IPS-20b (cell line): ENCODE results near the gene ADGRL4.

Experiments
- H3K27ac ChIP-seq: one replicate; pipeline ENCODE4 v1.5.1; 2013; ENCODE audit warnings: low read length
- H3K27me3 ChIP-seq: 2 replicates; pipeline ENCODE4 v1.6.1; 2013; ENCODE audit warnings: mild to moderate bottlenecking, low read length, inconsistent platforms; ENCODE audit not compliant: insufficient read depth
- H3K36me3 ChIP-seq: 2 replicates; pipeline ENCODE4 v1.6.1; 2013; ENCODE audit warnings: low read depth, mild to moderate bottlenecking, inconsistent platforms, low read length, moderate library complexity; ENCODE audit not compliant: insufficient read depth
- H3K4me1 ChIP-seq: 2 replicates; pipeline ENCODE4 v1.6.1; 2013; ENCODE audit warnings: mild to moderate bottlenecking, control low read depth, inconsistent platforms, low read length, moderate library complexity; ENCODE audit not compliant: insufficient read depth
- H3K4me3 ChIP-seq: 2 replicates; pipeline ENCODE4 v1.5.1; 2013; ENCODE audit warnings: mild to moderate bottlenecking, low read length, inconsistent platforms
- H3K9ac ChIP-seq: 2 replicates; pipeline ENCODE4 v1.6.1; 2013; ENCODE audit warnings: low read depth, mild to moderate bottlenecking, inconsistent platforms, low read length, moderate library complexity
- H3K9me3 ChIP-seq: 2 replicates; pipeline ENCODE4 v1.6.1; 2013; ENCODE audit warnings: mild to moderate bottlenecking, low read depth, low read length, inconsistent platforms; ENCODE audit not compliant: insufficient read depth

Gene ADGRL4

DNA sequence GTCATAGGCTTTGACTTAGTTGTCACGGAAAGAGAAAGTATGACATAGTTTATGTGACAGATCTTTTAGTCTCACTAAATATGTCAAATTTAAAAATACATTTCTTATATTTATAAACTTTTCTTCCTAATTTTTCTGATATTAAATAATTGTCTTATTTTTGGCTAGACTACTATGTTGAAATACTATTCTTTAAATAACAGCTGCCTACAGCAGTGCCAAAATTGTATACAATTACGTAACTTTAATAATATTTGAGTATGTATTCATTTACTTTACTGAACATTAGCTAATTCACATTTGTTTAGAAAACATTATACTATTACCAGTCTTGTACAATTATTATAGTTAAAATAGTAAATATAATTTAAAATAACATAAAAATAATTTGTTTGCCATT is 137.4 kb downstream of the ADGRL4 start:
- Histone ChIP-seq H3K27ac (no peak overlapping the region), H3K27me3 (no peaks in the 10 kb centered on the region), H3K4me1 (no peaks in the 10 kb centered on the region), H3K9me3 (peaks cover 13% of the 10 kb centered on the region), H3K4me3 (no peak overlapping the region), H3K9ac (no peak overlapping the region), H3K36me3 (no peaks in the 10 kb centered on the region)

- no peaks in the 10 kb centered on the region; the same call in 1 of the 2 replicates for H3K9me3 ChIP-seq
- no peaks in the 10 kb centered on the region for H3K27me3 ChIP-seq
- H3K4me3 ChIP-seq: no peak overlapping the region
- no peak overlapping the region for H3K27ac ChIP-seq
- no peaks in the 10 kb centered on the region for H3K4me1 ChIP-seq
- H3K9ac ChIP-seq: no peak overlapping the region
- no peaks in the 10 kb centered on the region for H3K36me3 ChIP-seq
These were observed 142.4 kb downstream of the ADGRL4 start for GRCh38 chr1:78864175-78864574.

GRCh38 chr1:78856096-78856495 is 150.4 kb downstream of the ADGRL4 start:
- Histone ChIP-seq H3K9me3 (no peaks in the 10 kb centered on the region), H3K9ac (no peak overlapping the region), H3K4me1 (no peaks in the 10 kb centered on the region), H3K27ac (no peak overlapping the region), H3K27me3 (no peaks in the 10 kb centered on the region), H3K36me3 (no peaks in the 10 kb centered on the region), H3K4me3 (no peak overlapping the region)

GRCh38 chr1:78855258-78855657 is 151.3 kb downstream of the ADGRL4 start:
- H3K27ac ChIP-seq: no peak overlapping the region
- no peaks in the 10 kb centered on the region for H3K9me3 ChIP-seq
- H3K36me3 ChIP-seq: no peaks in the 10 kb centered on the region
- no peaks in the 10 kb centered on the region for H3K4me1 ChIP-seq
- no peak overlapping the region for H3K4me3 ChIP-seq
- no peak overlapping the region for H3K9ac ChIP-seq
- no peaks in the 10 kb centered on the region for H3K27me3 ChIP-seq

DNA sequence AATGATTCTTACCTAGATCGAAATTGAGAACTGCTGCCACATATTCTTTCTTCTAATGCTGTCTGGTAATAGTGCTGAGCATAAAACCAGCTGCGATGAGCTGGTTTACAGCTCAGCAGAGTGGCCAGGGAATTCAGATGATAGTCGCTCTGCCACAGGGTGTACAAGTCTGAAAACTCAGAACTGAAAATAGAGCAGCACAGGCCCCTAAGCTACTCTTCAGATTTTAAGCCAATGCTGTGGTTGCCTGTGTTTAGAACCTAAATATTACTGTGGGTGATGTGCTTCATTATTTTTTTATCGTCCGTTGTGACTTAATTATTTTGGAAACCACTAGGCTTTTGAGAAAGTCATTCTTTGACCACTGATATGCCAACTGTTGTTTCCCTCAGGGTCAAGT is 152.0 kb downstream of the ADGRL4 start:
- Histone ChIP-seq H3K9ac (no peak overlapping the region), H3K9me3 (no peaks in the 10 kb centered on the region), H3K36me3 (no peaks in the 10 kb centered on the region), H3K27ac (no peak overlapping the region), H3K4me1 (no peaks in the 10 kb centered on the region), H3K4me3 (no peak overlapping the region), H3K27me3 (no peaks in the 10 kb centered on the region)

- Histone ChIP-seq H3K9ac (no peak overlapping the region), H3K36me3 (no peaks in the 10 kb centered on the region), H3K27me3 (no peaks in the 10 kb centered on the region), H3K4me1 (peaks cover 3% of the 10 kb centered on the region; the same call in 1 of the 2 replicates), H3K27ac (no peak overlapping the region), H3K4me3 (no peak overlapping the region), H3K9me3 (no peaks in the 10 kb centered on the region)
These were observed 163.0 kb downstream of the ADGRL4 start for GRCh38 chr1:78843546-78843945.

DNA sequence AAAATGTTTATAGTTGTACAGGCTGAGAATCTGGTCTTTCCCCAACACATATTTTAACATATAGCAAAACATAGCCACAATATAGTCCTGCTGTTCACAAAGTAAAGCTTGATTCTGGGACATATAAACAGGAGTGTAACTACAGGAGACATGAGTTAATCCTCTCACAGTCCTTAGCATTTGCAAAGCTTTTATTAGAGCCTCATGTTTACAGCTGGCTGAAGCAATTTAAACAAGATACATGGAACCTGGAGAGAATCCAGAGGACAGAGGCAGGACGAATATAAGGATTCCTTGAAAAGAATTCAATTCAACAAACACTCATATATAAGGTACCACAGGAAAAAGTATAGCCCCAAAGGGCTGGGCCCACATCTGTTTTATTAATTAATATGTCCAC is 163.4 kb downstream of the ADGRL4 start:
- Histone ChIP-seq H3K27ac (no peak overlapping the region), H3K4me3 (no peak overlapping the region)

DNA sequence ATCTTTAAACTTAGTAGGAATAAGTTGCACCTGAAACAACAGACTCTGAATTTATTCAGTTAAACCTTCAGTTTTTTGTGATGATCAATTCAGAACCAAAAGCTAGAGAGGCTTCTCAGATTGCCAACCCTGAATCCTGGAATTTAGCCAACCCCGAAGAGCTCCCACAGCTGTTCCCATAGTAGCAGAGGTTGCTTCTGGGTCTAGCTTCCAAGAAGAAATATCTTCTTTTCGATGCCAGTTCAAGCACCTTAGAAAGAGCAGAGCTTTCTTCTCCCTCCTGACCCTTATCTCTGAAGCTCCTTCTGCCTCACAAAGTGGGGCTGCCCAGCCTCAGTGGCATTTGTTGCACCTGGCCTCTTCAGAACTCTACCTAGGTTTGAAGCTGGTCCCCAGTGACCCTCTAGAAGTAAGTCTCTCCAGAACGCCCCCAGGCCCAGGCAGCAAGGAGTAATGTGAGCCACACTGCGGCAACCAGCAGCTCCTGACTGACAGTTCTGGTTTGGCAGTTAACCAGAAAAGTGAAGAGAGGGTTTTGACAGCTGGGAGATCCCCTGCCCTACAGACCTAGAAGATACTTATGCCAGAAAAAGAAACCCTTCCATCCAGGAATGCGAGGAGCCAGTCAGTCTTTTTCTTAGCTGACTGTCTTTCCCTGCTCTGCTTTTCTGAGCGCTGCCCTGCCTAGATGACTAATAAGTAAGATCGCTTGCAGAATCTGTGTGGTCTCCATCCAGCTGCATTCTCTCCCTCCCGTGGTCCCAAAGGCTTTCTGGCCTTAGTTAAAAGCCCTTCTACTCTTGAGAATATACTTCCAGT is 165.9 kb downstream of the ADGRL4 start:
- no peak overlapping the region for H3K9ac ChIP-seq
- H3K9me3 ChIP-seq: no peaks in the 10 kb centered on the region
- H3K27ac ChIP-seq: no peak overlapping the region
- H3K27me3 ChIP-seq: no peaks in the 10 kb centered on the region
- peaks cover 3% of the 10 kb centered on the region; the same call in 1 of the 2 replicates for H3K4me1 ChIP-seq
- H3K36me3 ChIP-seq: no peaks in the 10 kb centered on the region
- no peak overlapping the region for H3K4me3 ChIP-seq

More for the DNA sequence above, 163.4 kb downstream of the ADGRL4 start:
- Histone ChIP-seq H3K9ac (no peak overlapping the region), H3K27me3 (no peaks in the 10 kb centered on the region), H3K9me3 (no peaks in the 10 kb centered on the region), H3K36me3 (no peaks in the 10 kb centered on the region), H3K4me1 (peaks cover 3% of the 10 kb centered on the region; the same call in 1 of the 2 replicates)
